HG02970 (cell line): ENCODE results near the gene PRUNE1.

ENCODE experiments used
- ATAC-seq: cut with Tn5 transposase; IDR thresholded peaks from one replicate; pipeline ENCODE4 v1.9.1; 2021; ENCODE audit warnings: mild to moderate bottlenecking, moderate library complexity, moderate number of reproducible peaks; ENCODE audit not compliant: unreplicated experiment, low FRiP score

PRUNE1 gene

DNA sequence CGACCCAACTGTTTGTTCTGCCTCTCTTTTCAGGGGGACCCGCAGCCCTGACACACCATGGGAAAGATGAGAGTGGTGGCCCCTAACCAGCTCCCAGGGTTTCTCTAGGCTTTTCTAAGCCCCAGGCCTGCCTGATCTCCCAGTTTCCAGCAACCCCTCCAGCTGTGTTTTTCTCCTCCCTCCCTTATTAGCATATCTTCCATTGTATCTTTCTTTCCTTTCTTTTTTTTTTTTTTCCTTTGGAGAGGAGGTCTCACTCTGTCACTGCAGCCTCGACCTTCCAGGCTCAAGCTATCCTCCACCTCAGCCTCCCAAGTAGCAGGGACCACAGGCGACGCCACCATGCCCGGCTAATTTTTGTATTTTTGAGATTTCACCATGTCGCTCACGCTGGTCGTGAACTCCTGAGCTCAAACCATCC lies 31.8 kb upstream of the PRUNE1 start:
- no peak for ATAC-seq

GRCh38 chr1:150976879-150977694 lies 31.2 kb upstream of the PRUNE1 start:
- ATAC-seq = no peak

- ATAC-seq = peak; percentile 52
These were observed 28.9 kb upstream of the PRUNE1 start for GRCh38 chr1:150979092-150980056.

DNA sequence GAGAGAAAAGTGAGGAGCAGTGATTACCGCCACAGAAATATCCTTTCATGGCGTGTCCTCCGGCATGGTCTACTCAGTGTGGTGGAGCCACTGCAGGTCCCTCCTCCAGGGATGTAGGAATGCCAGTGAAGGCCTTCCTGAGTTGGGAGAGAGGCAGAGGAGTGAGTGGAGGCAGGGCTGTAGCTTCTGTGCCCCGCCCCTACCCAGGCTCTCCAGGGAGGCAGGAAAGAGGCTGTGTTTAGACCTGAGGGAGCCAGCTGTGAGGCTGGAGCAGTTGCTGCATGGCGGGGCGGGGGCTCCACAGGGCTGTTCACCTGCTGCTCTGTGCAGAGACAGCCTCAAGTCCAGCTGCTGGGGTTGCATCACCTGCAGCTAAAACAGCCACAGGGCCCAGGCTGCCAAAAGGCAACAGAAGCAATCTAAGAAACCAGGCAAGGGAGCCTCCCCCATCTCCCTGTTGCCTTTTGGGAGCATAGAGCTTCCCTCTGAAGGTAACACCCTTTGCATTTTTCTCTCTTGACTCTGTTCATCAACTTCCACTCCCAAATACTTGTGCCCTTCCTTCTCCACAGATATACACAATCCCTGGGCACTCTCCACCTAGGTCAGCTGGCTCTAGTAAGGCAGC lies 27.0 kb upstream of the PRUNE1 start:
- no peak for ATAC-seq

- ATAC-seq = no peak
These were observed 26.2 kb upstream of the PRUNE1 start, which contains the start of gene ANXA9 for GRCh38 chr1:150981805-150982712. TSS of gene ANXA9 (plus strand) at chr1:150982292. CDS start at chr1:150983106, 814 bp downstream.

DNA sequence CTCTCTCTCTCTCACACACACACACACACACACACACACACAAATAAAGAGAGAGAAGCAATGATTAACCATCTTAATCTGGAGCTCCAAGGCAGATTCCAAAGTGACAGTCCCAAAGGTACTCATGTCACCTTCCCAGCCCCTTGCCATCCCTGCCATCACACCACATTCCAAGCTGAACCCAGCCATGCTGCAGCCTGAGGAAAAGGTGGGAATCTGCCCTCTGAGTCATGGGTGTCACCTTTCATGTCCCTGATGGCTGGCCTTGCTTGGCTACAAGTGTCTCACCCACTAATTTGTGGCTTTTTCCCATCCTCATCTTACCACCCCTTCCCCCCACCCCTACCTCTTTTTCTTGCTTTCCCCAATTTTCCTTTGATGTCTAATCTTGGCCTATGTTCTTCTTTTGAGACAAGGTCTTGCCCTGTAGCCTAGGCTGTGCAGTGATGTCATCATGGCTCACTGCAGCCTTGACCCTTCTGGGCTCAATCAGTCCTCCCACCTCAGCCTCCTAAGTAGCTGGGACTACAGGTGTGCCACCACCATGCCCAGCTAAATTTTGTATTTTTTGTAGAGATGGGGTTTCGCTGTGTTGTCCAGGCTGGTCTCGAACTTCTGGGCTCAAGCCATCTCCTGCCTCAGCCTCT lies 22.9 kb upstream of the PRUNE1 start:
- no peak for ATAC-seq

DNA sequence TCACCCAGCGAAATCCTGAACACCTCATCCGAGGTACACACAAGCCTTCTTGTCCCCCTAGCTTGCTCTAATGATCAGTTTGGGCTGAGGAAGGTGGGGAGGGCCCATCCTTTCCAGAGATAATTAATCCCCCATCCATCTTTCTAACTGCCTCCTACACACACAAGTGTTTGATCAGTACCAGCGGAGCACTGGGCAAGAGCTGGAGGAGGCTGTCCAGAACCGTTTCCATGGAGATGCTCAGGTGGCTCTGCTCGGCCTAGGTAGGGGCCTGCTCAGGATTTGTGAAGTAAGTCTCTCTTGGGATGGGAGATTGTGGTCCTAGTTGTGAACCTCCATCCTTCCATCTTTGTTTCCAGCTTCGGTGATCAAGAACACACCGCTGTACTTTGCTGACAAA lies 20.3 kb upstream of the PRUNE1 start:
- ATAC-seq = no peak

- no peak for ATAC-seq
These were observed 15.6 kb upstream of the PRUNE1 start for GRCh38 chr1:150992626-150993025.

DNA sequence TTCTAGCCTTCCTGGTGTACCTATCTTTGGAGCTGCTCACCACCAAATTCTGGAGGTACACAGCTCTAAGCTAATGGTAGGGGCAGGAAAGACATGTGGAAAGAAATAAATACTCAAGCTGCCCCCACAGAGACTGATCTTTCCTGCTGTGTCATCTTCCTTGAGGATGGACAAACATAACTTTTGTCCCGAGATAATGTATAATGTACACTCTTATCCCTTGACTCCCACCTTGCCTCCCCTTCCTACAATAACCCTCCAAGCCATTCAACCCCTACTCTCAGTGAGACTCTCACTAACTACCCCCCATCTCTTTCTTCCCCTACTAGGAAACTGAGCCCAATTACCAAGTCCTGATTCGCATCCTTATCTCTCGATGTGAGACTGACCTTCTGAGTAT lies 14.0 kb upstream of the PRUNE1 start:
- no peak for ATAC-seq

DNA sequence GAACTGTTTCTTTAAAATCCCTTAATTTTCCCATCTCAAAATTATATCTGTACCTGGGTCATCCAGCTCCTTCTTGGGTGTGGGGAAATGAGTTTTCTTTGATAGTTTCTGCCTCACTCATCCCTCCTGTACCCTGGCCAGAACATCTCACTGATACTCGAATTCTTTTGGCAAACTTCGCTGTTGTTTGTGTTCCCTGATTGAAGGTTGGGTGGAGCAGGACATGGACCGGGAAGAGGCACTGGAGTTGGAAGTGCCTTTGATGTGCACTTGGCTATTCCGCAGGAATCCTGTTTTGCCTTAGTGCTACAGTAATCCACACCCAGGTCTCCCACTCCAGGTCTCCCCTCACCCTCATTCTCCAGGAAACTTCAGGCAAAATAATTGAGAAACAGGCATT lies 12.8 kb upstream of the PRUNE1 start:
- no peak for ATAC-seq

- no peak for ATAC-seq
These were observed 12.4 kb upstream of the PRUNE1 start for GRCh38 chr1:150995896-150996295.

DNA sequence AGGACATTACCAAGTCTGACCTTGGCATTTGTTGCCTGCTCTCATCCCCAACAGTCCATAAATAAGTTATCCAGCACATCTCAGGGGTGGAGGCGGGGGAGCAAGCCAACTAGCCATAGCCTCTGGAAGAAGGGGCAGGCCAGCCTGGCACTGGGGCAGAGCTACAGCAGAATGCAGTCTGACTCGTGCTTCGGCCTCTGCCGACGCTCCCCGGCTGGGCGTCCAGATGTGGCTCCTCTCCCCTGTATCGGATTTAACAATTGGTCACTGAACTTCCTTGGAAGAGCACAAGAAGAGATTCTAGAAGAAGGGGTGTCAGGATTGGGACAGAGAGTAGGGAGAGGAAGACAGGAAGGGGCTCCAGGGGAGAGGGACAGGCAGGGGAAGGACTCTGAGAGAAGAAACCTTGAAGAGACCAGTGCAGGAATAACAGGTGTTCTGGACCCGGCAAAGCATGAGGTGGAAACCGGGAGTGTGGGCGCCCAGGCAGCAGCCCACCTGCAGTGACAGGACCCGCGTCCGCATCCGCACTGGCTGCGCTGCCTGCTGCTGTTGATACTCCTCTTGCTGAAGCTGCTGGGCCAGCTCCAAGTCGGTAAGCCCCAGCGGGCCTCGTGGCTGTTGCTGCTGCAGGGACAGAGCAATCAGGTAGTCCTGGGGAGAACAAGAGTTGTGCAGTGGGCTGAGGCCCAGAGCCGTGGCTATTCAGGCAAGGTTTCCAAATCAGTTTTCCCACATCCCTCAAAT lies 10.9 kb upstream of the PRUNE1 start:
- no peak for ATAC-seq

- no peak for ATAC-seq
These were observed 10.3 kb upstream of the PRUNE1 start for GRCh38 chr1:150997949-150998348.

DNA sequence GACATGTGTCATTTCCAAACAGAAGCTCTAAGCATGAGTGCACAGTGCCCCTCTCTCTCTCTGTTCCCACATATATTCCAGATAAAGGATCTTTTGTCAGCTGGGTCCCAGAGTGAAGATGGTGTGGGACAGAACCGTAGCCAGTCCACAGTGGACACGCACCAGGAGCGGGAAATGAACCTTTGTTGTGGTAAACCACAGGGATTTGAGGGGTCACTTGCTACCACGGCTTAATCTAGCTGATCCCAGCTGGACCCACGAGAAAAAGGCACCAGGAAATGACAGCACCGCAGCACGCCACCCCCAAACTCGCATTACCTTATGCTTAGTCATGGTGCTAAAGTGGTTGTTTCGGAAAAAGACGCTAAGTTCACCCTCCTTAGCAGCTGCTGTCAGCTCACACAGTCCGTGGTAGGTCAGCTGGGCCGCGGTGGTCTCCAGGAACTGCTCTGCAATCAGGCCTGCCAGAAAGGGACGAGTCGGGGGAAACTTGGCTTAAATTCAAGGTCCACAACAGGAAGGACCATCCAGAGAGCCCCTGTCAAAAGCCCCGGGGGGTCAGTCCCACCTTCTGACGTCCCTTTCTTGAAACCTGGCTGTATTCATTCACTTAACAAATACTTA lies 9.1 kb upstream of the PRUNE1 start:
- no peak for ATAC-seq

- ATAC-seq = no peak
These were observed 8.3 kb upstream of the PRUNE1 start for GRCh38 chr1:150999926-151000325.

DNA sequence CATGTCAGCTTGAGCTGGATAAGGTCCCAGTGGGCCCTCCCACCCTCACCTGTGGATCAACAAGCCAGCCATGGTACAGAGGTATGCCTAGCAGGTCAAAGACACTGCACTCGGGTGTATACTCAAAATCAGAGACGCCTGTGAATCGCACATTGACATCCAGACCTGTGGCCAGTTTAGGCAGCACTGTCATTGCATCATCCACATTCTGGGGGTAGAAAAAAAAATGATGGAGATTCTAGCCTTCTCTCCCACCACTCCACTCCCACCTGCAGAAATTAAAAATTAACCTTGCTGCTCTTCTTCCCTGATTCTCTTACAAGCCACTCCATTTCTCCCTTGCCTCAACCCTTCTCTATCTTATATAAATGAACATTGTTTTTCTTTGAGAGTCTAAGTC lies 7.8 kb upstream of the PRUNE1 start:
- ATAC-seq = no peak

DNA sequence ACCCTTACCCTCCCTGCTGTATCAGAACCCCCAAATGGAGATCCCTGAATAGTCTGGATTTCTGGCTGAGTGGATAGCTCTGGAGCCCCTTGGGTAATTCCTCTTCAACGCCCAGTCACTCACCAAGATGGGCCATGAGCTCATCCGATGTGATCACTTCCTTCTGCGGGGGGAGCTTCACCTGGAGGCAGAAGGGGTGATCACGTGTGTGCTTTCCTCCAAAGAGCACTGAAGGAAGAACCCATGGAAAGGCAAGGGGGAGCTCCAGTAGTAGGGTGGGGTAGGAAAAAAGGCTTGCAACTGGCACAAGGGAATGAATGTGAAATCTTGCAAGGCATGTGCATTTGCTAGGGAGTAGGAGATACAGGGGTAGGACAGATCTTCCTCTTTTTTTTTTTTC lies 6.6 kb upstream of the PRUNE1 start:
- ATAC-seq = no peak

DNA sequence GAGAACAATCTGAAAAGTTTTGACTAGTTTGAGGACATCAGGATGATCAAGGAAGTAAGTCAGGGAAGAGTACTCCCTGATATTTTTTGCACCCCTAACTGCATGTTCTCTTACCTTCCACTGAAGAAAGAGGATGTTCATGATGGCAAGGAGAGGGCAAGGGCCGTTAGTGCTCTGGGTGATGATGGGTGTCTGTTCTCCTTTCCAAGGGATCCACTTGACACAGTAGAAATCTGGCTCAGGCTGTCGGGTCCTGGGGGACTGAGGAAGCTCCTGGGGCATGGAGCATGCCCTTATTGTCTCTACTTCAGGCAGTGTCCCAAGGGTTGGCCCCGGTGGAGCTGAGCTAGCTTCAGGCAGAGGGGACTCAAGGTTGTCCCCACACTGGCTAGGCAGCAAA lies 6.2 kb upstream of the PRUNE1 start:
- ATAC-seq = no peak
